Raji (cell line): ENCODE data around the gene ZNF138.

Experiments used
- POLR2A ChIP-seq: IDR thresholded peaks from 2 replicates; pipeline ENCODE4 v1.6.1; 2011; ENCODE audit warnings: low read depth, low read length, control low read depth; ENCODE audit not compliant: insufficient read depth

The ZNF138 gene

DNA sequence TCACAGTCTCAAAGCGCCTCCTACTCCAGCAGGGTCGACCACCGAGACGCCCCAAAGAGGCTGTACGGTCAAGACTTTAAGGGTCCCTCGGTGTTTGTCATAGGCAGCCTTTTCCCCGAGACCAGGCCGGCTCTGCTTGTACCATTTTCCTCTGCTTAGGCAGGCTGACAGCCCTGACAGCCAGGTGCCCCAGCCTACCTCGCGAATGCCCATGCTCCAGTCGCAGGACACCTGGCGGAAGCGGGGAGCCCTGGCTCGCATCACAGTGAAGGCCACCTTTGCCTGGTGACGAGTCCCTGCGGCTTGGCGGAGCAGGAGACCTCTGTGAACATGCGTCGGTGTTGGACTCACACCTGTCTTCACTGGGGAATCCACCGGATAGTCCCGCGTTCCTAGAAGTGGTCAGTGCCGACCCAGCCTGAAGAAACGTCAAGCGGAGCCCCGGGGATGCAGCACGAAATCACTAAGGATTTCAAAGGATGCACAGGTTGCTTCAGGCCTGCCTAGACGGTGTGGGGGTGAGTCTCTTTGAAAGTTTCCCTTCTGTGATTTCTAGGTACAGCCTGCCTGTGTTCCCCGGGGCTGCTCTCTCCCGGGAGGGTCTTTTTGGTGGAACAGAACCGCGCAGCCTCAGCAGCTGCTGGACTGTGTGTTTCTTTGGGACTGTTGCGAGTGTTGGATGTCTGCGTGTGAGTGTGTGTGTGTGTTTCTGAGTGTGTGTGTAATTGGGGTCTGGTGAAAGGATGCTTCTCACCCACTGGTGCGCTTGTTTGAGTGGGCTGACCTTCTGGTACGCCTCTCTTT is 78.3 kb downstream of the ZNF138 start:
- TF ChIP-seq POLR2A: no peak

DNA sequence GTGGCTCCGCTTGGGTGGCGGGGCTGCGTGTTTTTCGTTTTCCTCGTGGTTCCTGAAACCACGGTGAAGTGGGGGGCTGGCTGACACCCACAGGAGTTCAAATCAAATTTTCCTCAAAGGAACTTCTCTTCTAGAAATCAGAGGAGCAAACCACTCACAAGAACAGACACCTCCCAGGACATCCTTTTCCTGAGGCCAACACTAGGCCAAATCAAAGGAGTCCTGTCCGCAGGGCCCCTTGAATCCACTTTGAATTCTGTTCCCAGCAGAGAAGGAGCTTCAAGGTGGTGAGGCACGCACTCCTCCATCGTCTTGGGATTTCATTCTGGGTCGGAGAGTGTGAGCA is 78.9 kb downstream of the ZNF138 start:
- no peak for TF ChIP-seq POLR2A

DNA sequence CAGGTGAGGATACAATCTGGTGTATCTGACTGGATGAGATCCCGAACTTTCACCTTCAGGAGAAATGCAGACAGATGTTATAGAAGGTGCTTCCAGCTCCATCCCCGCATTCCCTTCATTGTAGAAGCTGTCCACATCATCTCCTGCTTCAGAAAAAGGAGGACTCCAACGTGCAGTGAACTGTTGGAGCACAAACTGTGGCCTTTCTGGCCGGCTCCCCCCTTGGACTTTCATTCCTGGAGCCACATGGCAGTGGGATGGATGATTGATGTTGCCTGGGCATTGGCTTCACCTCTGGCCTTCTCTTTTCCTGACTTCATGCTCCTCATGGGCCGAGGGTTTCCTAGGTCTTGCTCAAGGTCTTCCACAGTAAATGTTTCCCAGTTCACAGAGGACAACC is 79.3 kb downstream of the ZNF138 start:
- no peak for TF ChIP-seq POLR2A

DNA sequence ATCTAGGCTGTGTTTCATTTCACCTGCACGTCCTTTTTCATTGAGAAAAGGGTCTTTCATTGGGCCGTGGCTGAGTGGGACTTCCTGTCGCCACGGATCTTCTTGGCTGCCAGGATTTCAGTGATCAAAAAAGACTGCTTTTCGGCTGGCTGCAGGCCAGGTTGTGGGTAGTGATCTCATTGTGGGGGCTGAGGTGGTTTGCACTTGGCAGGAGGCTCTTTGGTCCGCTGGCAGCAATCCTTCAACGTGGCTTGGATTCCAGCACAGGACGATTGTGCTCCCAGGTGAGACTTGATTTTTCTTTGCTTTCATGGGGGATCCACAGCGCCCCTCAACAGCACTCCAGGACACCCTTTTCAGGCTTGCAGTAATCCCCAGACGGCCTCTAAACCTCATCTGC is 79.9 kb downstream of the ZNF138 start:
- TF ChIP-seq POLR2A: no peak

DNA sequence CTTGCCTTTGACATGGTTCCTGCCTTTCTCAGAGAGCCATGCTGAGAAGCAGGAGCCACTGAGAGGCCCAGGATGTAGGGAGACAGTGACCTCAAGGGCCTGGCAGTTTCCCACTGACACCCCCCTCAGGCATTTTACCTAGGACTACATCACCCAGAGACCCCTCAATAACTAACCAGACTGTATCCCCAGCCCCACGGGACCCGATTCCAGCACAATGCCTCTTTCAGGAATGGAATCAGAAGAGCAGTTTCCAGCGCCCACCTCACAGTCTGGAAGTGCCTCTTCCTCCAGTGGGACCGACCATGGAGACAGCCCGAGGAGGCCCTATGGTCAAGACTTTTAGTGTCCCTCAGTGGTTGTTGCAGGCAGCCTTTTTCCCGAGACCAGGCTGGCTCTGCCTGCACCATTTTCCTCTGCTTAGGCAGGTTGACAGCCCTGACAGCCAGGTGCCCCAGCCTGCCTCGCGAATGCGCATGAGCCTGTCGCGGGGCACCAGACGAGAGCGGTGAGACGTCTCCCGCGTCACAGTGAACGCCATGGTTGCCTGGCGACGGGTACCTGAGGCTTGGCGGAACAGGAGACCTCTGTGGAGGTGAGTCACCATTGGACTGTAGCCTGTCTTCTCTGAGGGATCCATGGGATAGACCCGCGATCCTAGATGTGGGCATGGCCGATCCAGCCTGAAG is 80.5 kb downstream of the ZNF138 start:
- TF ChIP-seq POLR2A: no peak

DNA sequence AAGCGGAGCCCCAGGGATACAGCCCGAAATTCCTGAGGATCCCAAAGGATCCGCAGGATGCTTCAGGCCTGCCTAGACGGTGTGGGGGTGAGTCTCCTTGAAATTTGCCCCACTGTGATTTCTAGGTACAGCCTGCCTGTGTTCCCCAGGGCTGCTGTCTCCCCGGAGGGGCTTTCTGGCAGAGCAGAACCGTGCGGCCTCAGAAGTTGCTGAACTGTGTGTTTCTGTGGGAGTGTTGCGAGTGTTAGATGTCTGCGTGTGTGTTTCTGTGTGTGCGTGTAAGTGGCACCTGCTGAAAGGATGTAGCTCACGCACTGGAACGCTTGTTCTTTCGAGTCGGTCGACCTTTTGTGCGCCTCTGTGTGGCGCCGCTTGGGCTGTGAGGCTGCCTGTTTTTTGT is 81.0 kb downstream of the ZNF138 start:
- TF ChIP-seq POLR2A: no peak

DNA sequence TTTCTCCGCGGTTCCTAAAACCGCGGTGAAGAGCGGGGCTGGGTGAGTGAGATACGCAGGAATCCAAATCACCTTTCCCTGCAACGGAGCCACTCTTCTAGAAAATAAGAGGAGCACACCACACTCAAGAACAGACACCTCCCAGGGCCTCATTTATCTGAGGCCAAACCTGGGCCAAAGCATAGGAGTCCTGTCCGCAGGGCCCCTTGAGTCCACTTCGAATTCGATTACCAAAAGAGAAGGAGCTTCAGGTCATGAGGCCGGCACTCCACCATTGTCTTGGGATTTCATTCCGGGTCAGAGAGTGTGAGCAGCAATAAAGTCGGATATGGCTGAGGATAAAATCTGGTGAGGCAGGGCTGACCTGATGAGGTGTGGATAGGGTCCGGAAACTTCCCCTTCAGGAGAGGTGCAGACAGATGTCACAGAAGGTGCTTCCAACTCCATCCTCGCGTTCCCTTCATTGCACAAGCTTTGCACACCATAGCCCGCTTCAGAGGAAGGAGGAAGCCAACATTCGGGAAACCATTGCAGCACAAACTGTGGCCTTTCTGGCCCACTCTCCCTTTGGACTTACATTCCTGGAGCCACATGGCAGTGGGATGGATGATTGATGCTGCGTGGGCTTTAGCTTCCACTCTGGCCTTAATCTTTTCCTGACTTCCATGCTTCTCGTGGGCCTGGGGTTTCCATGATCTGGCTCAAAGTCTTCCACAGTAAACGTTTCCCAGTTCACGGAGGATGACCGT is 81.6 kb downstream of the ZNF138 start:
- no peak for TF ChIP-seq POLR2A

DNA sequence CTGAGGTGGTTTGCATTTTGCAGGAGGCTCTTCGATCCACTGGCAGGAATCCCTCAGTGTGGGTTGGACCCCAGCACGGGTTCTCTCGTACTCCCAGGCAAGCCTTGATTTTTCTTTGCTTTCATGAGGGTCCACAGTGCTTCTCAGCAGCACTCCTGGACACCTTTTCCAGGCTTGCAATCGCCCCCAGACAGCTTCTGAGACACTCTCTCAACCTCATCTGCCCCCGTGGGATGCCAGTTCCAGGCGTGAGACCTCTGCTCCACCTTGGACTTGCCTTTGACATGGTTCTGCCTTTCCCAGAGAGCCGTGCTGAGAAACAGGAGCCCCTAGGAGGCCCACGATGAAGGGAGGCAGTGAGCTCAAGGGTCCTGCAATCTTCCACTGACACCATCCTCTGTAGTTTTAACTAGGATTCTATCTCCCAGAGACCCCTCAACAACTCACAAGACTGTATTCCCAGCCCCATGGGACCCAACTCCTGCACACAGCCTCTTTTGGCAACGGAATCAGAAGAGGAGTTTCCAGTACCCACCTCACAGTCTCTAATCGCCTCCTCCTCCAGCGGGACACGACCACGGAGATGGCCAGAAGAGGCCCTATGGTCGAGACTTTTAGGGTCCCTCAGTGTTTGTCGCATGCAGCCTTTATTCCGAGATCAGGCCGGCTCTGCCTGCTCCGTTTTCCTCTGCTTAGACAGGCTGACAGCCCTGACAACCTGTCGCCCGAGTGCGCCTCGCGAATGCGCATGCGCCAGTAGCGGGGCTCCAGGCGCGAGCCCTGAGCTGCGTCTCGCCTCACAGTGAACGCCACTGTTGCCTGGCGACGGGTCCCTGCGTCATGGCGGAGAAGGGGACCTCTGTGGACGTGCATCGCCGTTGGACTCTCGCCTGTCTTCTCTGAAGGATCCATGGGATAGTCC is 82.8 kb downstream of the ZNF138 start:
- no peak for TF ChIP-seq POLR2A

DNA sequence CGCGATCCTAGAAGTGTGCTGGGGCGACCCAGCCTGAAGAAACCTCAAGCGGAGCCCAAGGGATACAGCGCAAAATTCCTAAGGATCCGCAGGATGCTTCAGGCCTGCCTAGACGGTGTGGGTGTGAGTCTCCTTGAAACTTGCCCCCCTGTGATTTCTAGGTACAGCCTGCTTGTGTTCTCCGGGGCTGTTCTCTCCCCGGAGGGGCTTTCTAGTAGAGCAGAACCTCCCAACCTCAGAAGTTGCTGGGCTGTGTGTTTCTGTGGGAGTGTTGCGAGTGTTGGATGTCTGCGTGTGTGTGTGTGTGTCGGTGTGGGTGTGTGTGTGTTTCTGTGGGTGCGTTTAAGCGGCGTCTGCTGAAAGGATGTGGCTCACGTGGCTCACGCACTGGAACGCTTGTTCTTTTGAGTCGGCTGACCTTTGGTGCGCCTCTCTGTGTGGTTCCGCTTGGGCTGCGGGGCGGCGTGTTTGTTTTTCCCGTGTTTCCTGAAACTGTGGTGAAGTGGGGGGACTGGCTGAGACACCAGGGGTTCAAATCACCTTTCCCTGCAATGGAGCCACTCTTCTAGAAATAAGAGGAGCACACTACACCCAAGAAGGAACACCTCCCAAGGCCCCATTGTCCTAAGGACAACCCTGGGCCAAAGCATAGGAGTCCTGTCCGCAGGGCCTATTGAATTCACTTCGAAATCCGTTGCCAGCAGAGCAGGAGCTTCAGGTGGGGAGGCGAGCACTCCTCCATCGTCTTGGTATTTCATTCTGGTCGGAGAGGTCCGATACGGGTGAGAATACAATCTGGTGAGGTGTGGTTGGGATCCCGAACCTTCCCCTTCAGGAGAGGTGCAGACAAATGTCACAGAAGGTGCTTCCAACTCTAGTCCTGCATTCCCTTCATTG is 83.7 kb downstream of the ZNF138 start:
- TF ChIP-seq POLR2A: no peak

DNA sequence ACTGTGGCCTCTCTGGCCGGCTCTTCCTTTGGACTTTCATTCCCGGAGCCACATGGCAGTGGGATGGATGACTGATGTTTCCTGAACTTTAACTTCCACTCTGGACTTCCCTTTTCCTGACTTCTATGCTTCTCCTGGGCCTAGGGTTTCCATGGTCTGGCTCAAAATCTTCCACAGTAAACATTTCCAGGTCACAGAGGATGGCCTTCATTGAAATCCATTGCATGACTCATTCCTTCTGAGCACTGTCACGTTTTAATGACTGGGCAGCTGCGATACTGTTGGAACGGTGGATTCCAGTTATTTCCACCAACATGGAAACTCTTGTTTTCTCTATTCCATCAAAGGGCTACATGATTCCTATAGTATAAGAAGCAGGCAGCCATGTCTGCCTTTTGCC is 84.5 kb downstream of the ZNF138 start:
- no peak for TF ChIP-seq POLR2A

DNA sequence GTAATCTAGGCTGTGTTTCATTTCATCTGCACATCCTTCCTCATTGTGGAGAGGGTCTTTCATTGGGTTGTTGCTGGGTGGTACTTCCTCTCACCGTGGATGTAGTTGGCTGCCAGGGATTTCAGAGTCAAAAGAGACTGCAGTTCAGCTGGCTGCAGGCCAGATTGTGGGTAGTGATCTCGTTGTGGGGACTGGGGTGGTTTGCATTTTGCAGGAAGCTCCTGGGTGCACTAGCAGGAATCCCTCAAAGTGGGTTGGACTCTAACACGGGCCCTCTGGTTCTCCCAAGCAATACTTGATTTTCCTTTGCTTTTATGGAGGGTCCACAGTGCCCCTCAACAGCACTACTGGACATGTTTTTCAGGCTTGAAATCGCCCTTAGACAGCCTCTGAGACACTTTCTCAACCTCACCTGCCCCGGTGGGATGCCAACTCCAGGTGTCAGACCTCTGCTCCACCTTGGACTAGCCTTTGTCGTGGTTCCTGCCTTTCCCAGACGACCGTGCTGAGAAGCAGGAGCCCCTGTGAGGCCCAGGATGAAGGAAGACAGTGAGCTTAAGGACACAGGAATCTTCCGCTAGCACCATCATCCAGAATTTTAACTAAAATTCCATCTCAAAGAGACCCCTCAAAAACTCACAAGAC is 85.0 kb downstream of the ZNF138 start:
- TF ChIP-seq POLR2A: no peak

DNA sequence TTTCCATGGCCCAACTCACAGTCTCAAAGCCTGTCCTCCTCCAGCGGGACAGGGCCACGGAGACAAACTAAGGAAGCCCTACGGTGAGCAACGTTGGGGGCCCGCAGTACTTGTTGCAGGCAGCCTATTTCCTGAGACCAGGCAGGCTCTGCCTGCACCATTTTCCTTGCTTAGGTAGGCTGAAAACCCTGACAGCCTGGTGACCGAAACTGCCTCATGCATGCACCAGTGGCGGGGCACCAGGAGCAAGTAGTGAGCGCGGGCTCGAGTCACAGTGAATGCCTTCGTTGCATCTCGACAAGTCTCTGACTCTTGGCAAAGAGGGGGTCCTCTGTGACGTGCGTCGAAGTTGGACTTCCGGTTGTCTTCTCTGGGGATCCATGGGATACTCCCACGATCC is 85.6 kb downstream of the ZNF138 start:
- no peak for TF ChIP-seq POLR2A
